Esophagus muscularis mucosa (tissue), 4 donors: ENCODE results near the gene KCNAB1. TPM values are rescaled to one million over a fixed set of nuclear protein-coding genes. Genes with fewer than 3 reads are reported as not detected.

Experiments used
- DNase-seq: peaks from one replicate; pipeline ENCODE4 v3.0.0-alpha.2; 2017; ENCODE audit errors: extremely low spot score
- H3K27ac ChIP-seq, 4 donors: fragments of 200-600 bp; sonication (generic); replicated peaks in 1 of 4; 1 replicate in 3 of 4; 2 replicates in 1 of 4; pipeline ENCODE4 v1.5.1; 2016 to 2019; ENCODE audit warnings: mild to moderate bottlenecking in 1 of 4
- H3K27me3 ChIP-seq, 4 donors: fragments of 200-600 bp; sonication (generic); one replicate each; pipeline versions ENCODE4 v1.5.1 to v1.6.0; 2016 to 2019
- H3K36me3 ChIP-seq, 4 donors: fragments of 200-600 bp; sonication (generic); one replicate each; pipeline ENCODE4 v1.5.1; 2016 to 2019
- H3K4me1 ChIP-seq, 4 donors: fragments of 200-600 bp; sonication (generic); one replicate each; pipeline ENCODE4 v1.5.1; 2016 to 2019
- H3K4me3 ChIP-seq, 4 donors: fragments of 200-600 bp; sonication (generic); 1 replicate in 2 of 4; 2 replicates in 2 of 4; pipeline ENCODE4 v1.5.1; 2016 to 2019; ENCODE audit warnings: mild to moderate bottlenecking in 4 of 4, moderate library complexity in 1 of 4
- H3K9me3 ChIP-seq, 4 donors: fragments of 200-600 bp; sonication (generic); 1 replicate in 3 of 4; 2 replicates in 1 of 4; pipeline ENCODE4 v1.5.1; 2016 to 2019
- CTCF ChIP-seq, 3 experiments: fragments of 200-600 bp in 2 of 3; fragments of 450-650 bp in 1 of 3; sonication (generic) in 2 of 3; IDR thresholded peaks; one replicate each; pipeline ENCODE4 v1.5.1; 2017 to 2019; ENCODE audit warnings: antibody characterized with exemption in 3 of 3, mild to moderate bottlenecking in 2 of 3, moderate library complexity in 1 of 3
- EP300 ChIP-seq: sonication (generic); formaldehyde crosslinking; IDR thresholded peaks from one replicate; pipeline ENCODE4 v1.6.1; 2017; ENCODE audit warnings: antibody characterized with exemption
- POLR2A ChIP-seq: fragments of 450-650 bp; IDR thresholded peaks from one replicate; pipeline ENCODE4 v1.6.1; 2017; ENCODE audit warnings: antibody characterized with exemption, moderate library complexity, mild to moderate bottlenecking, low read depth
- POLR2AphosphoS5 ChIP-seq, 2 donors: sonication (generic); formaldehyde crosslinking; IDR thresholded peaks; one replicate each; pipeline ENCODE4 v1.6.1; 2017; ENCODE audit warnings: antibody characterized with exemption in 2 of 2
- WGBS: methylation state at CpG from one replicate; pipeline ENCODE4 v1.1.5; 2018; 5-methylcytosine and 5-hydroxymethylcytosine counted together
- intact Hi-C: fragments of 100-400 bp; cut with DNase I; formaldehyde crosslinking; loops from one replicate; pipeline ENCODE4 v1.15.1; 2023
- total RNA-seq, 4 donors: library from RNA; depleted of rRNA; stranded (reverse); fragments of >200 nt; gene quantifications; one replicate each; pipeline versions ENCODE4 v1.1.0 to v1.2.1, GENCODE V29; 2016

The KCNAB1 gene
- total RNA-seq, 4 donors from 2014 or later = 0.83 to 5.9 (median 2.3) TPM

GRCh38 chr3:156246961-156247725, 126.8 kb downstream of the KCNAB1 start:
- Histone ChIP-seq H3K9me3 (no peaks in the 10 kb centered on the region), H3K27ac (no peak overlapping the region), H3K36me3 (no peaks in the 10 kb centered on the region), H3K27me3 (no peaks in the 10 kb centered on the region), H3K4me1 (peaks cover 0 to 5% (median 0%) of the 10 kb centered on the region in 4 donors), H3K4me3 (no peak overlapping the region)
- intact Hi-C loops = no loop called here
- DNase-seq = no peak
- WGBS = 68% methylated on average over 5 of the region's 5 CpGs
- no peak for TF ChIP-seq POLR2A
- TF ChIP-seq EP300 = no peak
- TF ChIP-seq POLR2AphosphoS5 (IDR thresholded peaks at IDR 0.05) = no peak
- no peak for TF ChIP-seq CTCF (IDR thresholded peaks at IDR 0.05)

GRCh38 chr3:156250550-156250949, 130.2 kb downstream of the KCNAB1 start:
- TF ChIP-seq EP300 (no peak), POLR2AphosphoS5 (IDR thresholded peaks at IDR 0.05) (no peak), POLR2A (no peak), CTCF (IDR thresholded peaks at IDR 0.05) (no peak)
- no peaks in the 10 kb centered on the region for H3K36me3 ChIP-seq
- H3K4me3 ChIP-seq = no peak overlapping the region
- DNase-seq = no peak
- no peaks in the 10 kb centered on the region for H3K27me3 ChIP-seq
- WGBS = 88% methylated on average over 1 of the region's 1 CpG
- intact Hi-C loops = no loop called here
- H3K9me3 ChIP-seq = no peaks in the 10 kb centered on the region
- H3K4me1 ChIP-seq = peaks cover 0 to 5% (median 0%) of the 10 kb centered on the region in 4 donors
- H3K27ac ChIP-seq = no peak overlapping the region

GRCh38 chr3:156251424-156251823, 131.0 kb downstream of the KCNAB1 start:
- no peak for TF ChIP-seq POLR2AphosphoS5 (IDR thresholded peaks at IDR 0.05)
- TF ChIP-seq EP300 = no peak
- TF ChIP-seq CTCF (IDR thresholded peaks at IDR 0.05) = no peak
- TF ChIP-seq POLR2A = no peak
- Histone ChIP-seq H3K27ac (no peak overlapping the region), H3K4me3 (no peak overlapping the region), H3K9me3 (no peaks in the 10 kb centered on the region), H3K27me3 (no peaks in the 10 kb centered on the region), H3K4me1 (peaks cover 0 to 5% (median 0%) of the 10 kb centered on the region in 4 donors), H3K36me3 (no peaks in the 10 kb centered on the region)
- intact Hi-C loops = no loop called here
- 83% methylated on average over 4 of the region's 4 CpGs for WGBS
- DNase-seq = no peak

- TF ChIP-seq EP300 (no peak), CTCF (IDR thresholded peaks at IDR 0.05) (no peak)
- no peak overlapping the region for H3K27ac ChIP-seq
- no peaks in the 10 kb centered on the region for H3K9me3 ChIP-seq
- no peaks in the 10 kb centered on the region for H3K36me3 ChIP-seq
- no peak for DNase-seq
- no peaks in the 10 kb centered on the region for H3K27me3 ChIP-seq
- intact Hi-C loops = no loop called here
- no peaks in the 10 kb centered on the region for H3K4me1 ChIP-seq
- no peak overlapping the region for H3K4me3 ChIP-seq
- 70% methylated on average over 3 of the region's 3 CpGs for WGBS
These were observed 132.3 kb downstream of the KCNAB1 start for GRCh38 chr3:156252656-156253055.

- WGBS = 91% methylated on average over 1 of the region's 1 CpG
- H3K4me1 ChIP-seq = no peaks in the 10 kb centered on the region
- H3K27me3 ChIP-seq = no peaks in the 10 kb centered on the region
- no peak for DNase-seq
- no peaks in the 10 kb centered on the region for H3K9me3 ChIP-seq
- no peak for TF ChIP-seq POLR2A
- TF ChIP-seq POLR2AphosphoS5 (IDR thresholded peaks at IDR 0.05) = no peak
- TF ChIP-seq CTCF (IDR thresholded peaks at IDR 0.05) = no peak
- no peak for TF ChIP-seq EP300
- no peak overlapping the region for H3K27ac ChIP-seq
- H3K36me3 ChIP-seq = no peaks in the 10 kb centered on the region
- no peak overlapping the region for H3K4me3 ChIP-seq
- intact Hi-C loops = no loop called here
These were observed 132.8 kb downstream of the KCNAB1 start for GRCh38 chr3:156253150-156253549.
